Measurements from ENCODE around the gene CEP152.
"Not testable (repeated sequence)": the region's sequence is repeated elsewhere in the genome, so short reads cannot be mapped to it uniquely, and the experiment has no call there.

Gene CEP152

DNA sequence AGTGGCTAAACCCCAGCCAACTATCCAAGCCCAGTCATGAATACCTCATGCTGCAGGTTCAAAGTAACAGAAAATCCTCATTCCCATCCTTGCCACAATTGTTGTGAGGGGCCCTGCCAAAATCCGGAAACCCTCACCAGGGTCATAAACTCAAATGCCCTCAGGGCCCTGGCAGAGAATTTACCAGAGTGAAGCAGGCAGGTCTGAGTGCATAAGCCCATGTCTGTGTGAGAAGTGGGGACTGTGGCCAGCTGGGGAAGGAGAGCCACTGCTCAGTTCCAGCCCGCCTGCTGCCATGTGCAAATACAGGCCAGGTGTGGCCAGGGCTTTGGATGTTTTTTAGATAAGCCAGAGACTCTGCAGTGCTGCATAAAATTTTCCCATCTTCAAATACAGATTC is 7.0 kb downstream of the CEP152 start:
- Histone ChIP-seq H3K9me3 (ENCODE audit: control insufficient read depth, insufficient read depth, low read length) (no peaks in the 10 kb centered on the region), H3K27me3 (ENCODE audit: control insufficient read depth, insufficient read depth, low read length) (no peaks in the 10 kb centered on the region), H3K9ac (ENCODE audit: low read depth, low read length) (no peak overlapping the region), H3K4me1 (ENCODE audit: control insufficient read depth, insufficient read depth, low read length) (no peaks in the 10 kb centered on the region), H3K36me3 (ENCODE audit: control insufficient read depth, insufficient read depth, low read length) (no peaks in the 10 kb centered on the region), H3K4me3 (ENCODE audit: low read depth, low read length) (no peak overlapping the region)

DNA sequence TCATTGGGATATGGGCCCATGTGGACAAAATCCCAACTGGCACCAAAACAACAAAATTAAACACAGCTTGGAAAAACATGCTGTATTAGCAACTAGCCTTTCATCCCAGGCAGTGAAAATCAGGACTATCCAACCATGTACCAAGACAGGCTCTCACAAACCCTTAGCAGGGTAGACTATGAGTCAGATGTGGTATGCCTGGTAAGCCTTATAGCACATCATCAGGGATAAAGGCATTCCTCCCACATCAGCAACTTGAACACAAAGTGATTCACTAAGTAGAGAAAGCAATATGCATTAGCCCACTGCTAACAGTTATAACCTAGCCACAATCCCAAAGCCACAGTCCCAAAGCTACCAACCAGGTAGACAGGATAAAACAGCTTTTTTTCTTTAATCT is 8.0 kb downstream of the CEP152 start:
- no peaks in the 10 kb centered on the region for H3K4me1 ChIP-seq (ENCODE audit: control insufficient read depth, insufficient read depth, low read length)
- H3K4me3 ChIP-seq (ENCODE audit: low read depth, low read length), result no peak overlapping the region
- no peaks in the 10 kb centered on the region for H3K9me3 ChIP-seq (ENCODE audit: control insufficient read depth, insufficient read depth, low read length)
- H3K27me3 ChIP-seq (ENCODE audit: control insufficient read depth, insufficient read depth, low read length), result no peaks in the 10 kb centered on the region
- no peak overlapping the region for H3K9ac ChIP-seq (ENCODE audit: low read depth, low read length)
- H3K36me3 ChIP-seq (ENCODE audit: control insufficient read depth, insufficient read depth, low read length), result no peaks in the 10 kb centered on the region

DNA sequence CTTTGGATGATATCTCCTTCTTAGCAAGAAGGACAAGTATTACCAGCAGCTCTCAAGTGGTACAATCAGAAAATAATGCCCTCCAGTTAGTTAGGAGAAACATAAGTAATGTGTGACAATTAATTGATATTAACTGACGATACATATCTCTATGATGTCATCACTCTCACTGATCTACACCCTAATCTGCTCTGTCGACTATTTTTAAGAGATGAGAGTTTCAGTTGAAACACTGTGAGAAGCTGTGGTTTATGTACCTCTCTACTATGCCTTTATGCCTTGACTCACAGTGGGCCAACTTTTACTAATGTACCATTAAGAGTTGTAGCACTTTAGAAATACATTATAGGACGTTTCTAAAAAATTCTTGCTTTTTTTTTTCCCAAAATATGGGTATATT is 8.6 kb downstream of the CEP152 start:
- Histone ChIP-seq H3K36me3 (ENCODE audit: control insufficient read depth, insufficient read depth, low read length) (no peaks in the 10 kb centered on the region), H3K4me1 (ENCODE audit: control insufficient read depth, insufficient read depth, low read length) (no peaks in the 10 kb centered on the region), H3K9me3 (ENCODE audit: control insufficient read depth, insufficient read depth, low read length) (no peaks in the 10 kb centered on the region), H3K9ac (ENCODE audit: low read depth, low read length) (no peak overlapping the region), H3K4me3 (ENCODE audit: low read depth, low read length) (no peak overlapping the region), H3K27me3 (ENCODE audit: control insufficient read depth, insufficient read depth, low read length) (no peaks in the 10 kb centered on the region)

DNA sequence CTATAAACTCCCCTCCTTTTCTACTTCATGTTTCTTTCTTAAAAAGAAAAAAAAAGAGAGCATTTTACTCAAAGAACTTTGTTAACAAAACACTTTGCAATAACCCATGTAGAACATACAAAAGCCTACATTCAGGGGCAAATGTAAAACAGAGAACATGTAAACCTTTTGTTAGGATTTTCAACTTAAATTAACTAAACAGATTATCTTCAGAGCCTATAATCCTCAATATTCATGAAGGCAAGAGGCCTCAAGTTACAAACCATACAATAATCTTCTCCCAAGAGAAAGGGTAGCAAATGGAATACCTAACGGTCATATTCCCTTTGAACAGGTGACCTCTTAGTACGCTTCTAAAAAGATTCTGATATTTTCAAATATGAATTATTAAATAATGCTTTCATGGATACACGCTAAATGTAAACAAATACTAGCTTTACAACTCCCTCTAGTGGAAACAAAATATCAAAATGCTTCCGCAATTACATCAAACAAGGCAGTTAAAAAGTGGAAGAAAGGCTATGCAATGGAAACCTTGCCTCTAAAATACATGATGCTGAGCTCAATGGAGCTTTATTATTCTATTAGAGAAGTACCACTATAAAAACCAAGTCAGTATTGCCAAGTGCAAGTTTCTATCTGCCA is 9.9 kb downstream of the CEP152 start:
- no peak overlapping the region for H3K9ac ChIP-seq (ENCODE audit: low read depth, low read length)

DNA sequence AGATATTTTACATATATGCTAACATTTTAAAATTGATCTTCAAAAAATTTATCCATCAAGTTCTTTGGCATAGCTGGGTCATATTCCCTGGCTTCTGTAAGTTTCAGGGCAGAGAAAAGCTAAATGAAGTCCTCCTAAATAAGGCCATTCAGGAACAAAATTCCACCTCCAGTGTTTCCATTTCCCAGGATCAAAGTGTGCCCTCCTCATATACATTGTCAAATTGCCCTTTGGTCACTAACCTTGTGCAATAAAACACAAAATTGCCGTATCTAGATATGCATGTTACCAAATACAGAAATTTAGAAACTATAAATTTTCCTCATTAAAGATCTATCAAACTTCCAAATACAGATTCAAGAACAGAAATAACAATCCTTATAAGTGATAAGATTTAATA is 10.6 kb downstream of the CEP152 start:
- Histone ChIP-seq H3K36me3 (ENCODE audit: control insufficient read depth, insufficient read depth, low read length) (no peaks in the 10 kb centered on the region), H3K4me1 (ENCODE audit: control insufficient read depth, insufficient read depth, low read length) (no peaks in the 10 kb centered on the region), H3K9ac (ENCODE audit: low read depth, low read length) (no peak overlapping the region), H3K4me3 (ENCODE audit: low read depth, low read length) (no peak overlapping the region), H3K9me3 (ENCODE audit: control insufficient read depth, insufficient read depth, low read length) (no peaks in the 10 kb centered on the region), H3K27me3 (ENCODE audit: control insufficient read depth, insufficient read depth, low read length) (no peaks in the 10 kb centered on the region)

More for the DNA sequence above, 9.9 kb downstream of the CEP152 start:
- Histone ChIP-seq H3K4me3 (ENCODE audit: low read depth, low read length) (no peak overlapping the region), H3K9me3 (ENCODE audit: control insufficient read depth, insufficient read depth, low read length) (no peaks in the 10 kb centered on the region), H3K4me1 (ENCODE audit: control insufficient read depth, insufficient read depth, low read length) (no peaks in the 10 kb centered on the region), H3K36me3 (ENCODE audit: control insufficient read depth, insufficient read depth, low read length) (no peaks in the 10 kb centered on the region), H3K27me3 (ENCODE audit: control insufficient read depth, insufficient read depth, low read length) (no peaks in the 10 kb centered on the region)

DNA sequence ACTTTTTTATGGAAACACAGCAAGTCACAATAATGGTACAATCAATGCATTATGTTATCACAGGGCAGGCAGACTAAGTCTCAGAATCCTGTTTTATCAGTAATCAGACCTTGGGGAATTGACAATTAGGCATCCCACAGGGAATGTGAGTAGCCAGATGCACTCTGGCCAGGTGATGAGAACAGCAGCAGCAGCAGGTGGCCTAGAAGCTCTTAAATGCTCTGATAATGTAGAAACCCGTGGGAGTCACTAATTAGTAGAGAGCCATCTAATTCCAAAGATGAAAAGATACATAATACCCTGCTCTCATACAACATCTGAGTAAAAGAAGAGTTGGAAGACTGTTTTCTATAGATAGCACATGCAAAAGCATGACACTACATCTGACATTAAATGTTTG is 12.6 kb downstream of the CEP152 start:
- no peaks in the 10 kb centered on the region for H3K4me1 ChIP-seq (ENCODE audit: control insufficient read depth, insufficient read depth, low read length)
- no peaks in the 10 kb centered on the region for H3K36me3 ChIP-seq (ENCODE audit: control insufficient read depth, insufficient read depth, low read length)
- no peaks in the 10 kb centered on the region for H3K9me3 ChIP-seq (ENCODE audit: control insufficient read depth, insufficient read depth, low read length)
- no peak overlapping the region for H3K4me3 ChIP-seq (ENCODE audit: low read depth, low read length)
- H3K9ac ChIP-seq (ENCODE audit: low read depth, low read length), result no peak overlapping the region
- H3K27me3 ChIP-seq (ENCODE audit: control insufficient read depth, insufficient read depth, low read length), result no peaks in the 10 kb centered on the region

DNA sequence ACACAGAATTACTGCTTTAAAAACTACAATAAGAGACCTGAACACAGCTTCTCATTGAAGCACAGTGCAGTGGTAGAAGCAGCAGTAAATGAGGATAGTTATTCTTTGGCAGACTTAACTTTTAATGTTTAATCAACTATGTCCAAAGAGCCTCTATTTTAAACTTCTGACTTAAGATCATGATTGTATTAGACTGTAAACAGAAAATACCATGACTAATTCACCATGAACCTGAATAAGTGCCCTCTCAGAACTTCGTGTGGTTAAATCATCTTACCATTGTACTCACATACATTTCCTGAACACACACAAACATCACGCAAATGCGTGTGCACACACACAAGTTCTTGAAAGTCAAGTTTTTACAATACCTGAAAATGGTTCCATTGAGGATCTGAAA is 13.9 kb downstream of the CEP152 start:
- no peaks in the 10 kb centered on the region for H3K27me3 ChIP-seq (ENCODE audit: control insufficient read depth, insufficient read depth, low read length)
- H3K9me3 ChIP-seq (ENCODE audit: control insufficient read depth, insufficient read depth, low read length), result no peaks in the 10 kb centered on the region
- no peaks in the 10 kb centered on the region for H3K36me3 ChIP-seq (ENCODE audit: control insufficient read depth, insufficient read depth, low read length)
- no peak overlapping the region for H3K4me3 ChIP-seq (ENCODE audit: low read depth, low read length)
- H3K4me1 ChIP-seq (ENCODE audit: control insufficient read depth, insufficient read depth, low read length), result no peaks in the 10 kb centered on the region
- no peak overlapping the region for H3K9ac ChIP-seq (ENCODE audit: low read depth, low read length)

DNA sequence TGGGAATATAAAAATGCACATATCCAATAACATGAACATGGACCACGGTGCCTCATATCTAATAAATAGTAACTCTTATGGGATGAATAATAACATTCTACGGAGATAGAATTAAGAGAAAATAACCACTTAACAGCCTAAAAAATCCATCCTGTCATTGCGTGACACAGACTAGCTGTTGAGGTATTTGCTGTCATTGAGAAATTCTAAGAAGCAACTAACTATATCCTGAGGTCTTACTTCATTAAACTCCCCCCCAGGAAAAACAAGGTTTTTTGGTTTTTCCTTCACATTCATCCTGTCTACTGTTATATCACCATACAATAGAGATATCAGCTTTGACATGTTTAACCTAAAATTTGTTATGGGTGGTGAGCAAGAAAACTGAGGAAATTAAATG is 14.3 kb downstream of the CEP152 start:
- no peak overlapping the region for H3K4me3 ChIP-seq (ENCODE audit: low read depth, low read length)
- H3K4me1 ChIP-seq (ENCODE audit: control insufficient read depth, insufficient read depth, low read length), result no peaks in the 10 kb centered on the region
- no peaks in the 10 kb centered on the region for H3K9me3 ChIP-seq (ENCODE audit: control insufficient read depth, insufficient read depth, low read length)
- no peaks in the 10 kb centered on the region for H3K36me3 ChIP-seq (ENCODE audit: control insufficient read depth, insufficient read depth, low read length)
- no peaks in the 10 kb centered on the region for H3K27me3 ChIP-seq (ENCODE audit: control insufficient read depth, insufficient read depth, low read length)
- no peak overlapping the region for H3K9ac ChIP-seq (ENCODE audit: low read depth, low read length)

DNA sequence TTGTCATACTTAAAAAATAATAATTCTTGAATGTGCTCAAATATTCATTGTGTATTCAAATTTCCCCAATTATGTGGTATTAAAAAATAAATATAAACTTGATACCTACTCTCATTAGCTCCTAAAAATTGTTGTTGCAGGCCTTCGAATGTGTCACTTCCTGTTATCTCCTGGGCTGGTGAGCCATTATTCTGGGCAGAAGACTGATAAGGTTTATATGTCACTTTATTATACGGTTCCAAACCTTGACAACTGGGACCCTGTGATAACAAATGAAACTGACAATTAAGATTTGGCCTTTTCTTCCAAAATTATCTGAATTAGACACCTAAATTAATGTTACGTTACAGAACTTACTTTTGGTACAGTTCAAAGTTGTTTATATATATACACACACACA is 15.0 kb downstream of the CEP152 start:
- Histone ChIP-seq H3K27me3 (ENCODE audit: control insufficient read depth, insufficient read depth, low read length) (no peaks in the 10 kb centered on the region), H3K9ac (ENCODE audit: low read depth, low read length) (no peak overlapping the region), H3K4me1 (ENCODE audit: control insufficient read depth, insufficient read depth, low read length) (no peaks in the 10 kb centered on the region), H3K9me3 (ENCODE audit: control insufficient read depth, insufficient read depth, low read length) (no peaks in the 10 kb centered on the region), H3K36me3 (ENCODE audit: control insufficient read depth, insufficient read depth, low read length) (no peaks in the 10 kb centered on the region), H3K4me3 (ENCODE audit: low read depth, low read length) (no peak overlapping the region)

DNA sequence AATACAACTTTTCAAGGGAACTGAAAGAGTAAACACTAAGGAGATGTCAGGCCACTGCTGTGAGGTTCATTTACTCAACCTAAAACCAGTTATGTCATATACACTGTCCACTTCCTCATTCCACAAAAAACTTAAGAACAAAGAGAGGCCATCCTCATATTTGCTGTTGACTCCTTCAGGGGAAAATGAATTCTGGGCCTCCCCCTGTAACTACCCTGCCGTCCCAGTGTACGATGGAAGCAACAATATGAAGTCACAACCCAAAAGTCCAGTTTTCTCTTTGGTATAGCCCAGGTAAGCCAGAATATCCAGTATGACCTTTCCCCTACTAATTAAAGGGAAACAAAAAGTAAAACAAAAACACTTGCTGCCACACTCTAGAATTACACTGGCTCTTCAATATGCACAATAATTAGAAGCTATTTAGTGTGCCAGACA is 16.2 kb downstream of the CEP152 start:
- Histone ChIP-seq H3K36me3 (ENCODE audit: control insufficient read depth, insufficient read depth, low read length) (no peaks in the 10 kb centered on the region), H3K9me3 (ENCODE audit: control insufficient read depth, insufficient read depth, low read length) (no peaks in the 10 kb centered on the region)

DNA sequence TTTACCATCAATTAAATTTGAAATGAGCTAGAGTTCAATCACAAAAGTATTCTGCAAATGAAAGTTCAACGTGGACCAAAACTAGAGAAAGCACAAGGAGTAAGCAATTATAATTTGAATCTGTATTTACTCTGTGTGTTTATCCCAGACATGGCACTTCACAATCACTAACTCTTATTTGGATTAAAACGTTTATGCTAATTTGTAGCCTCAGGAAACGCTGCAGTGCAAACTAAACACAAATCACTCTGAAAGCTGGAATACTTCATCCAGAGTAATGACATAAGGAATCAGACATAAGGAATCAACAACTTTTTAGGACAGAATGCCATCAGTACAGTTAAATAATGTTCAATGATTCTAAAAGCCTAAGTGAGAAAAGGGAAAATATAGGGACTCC is 18.5 kb downstream of the CEP152 start:
- Histone ChIP-seq H3K4me3 (ENCODE audit: low read depth, low read length) (no peak overlapping the region), H3K4me1 (ENCODE audit: control insufficient read depth, insufficient read depth, low read length) (no peaks in the 10 kb centered on the region), H3K36me3 (ENCODE audit: control insufficient read depth, insufficient read depth, low read length) (no peaks in the 10 kb centered on the region), H3K9me3 (ENCODE audit: control insufficient read depth, insufficient read depth, low read length) (no peaks in the 10 kb centered on the region), H3K9ac (ENCODE audit: low read depth, low read length) (no peak overlapping the region), H3K27me3 (ENCODE audit: control insufficient read depth, insufficient read depth, low read length) (no peaks in the 10 kb centered on the region)

More for the DNA sequence above, 16.2 kb downstream of the CEP152 start:
- Histone ChIP-seq H3K9ac (ENCODE audit: low read depth, low read length) (no peak overlapping the region), H3K4me1 (ENCODE audit: control insufficient read depth, insufficient read depth, low read length) (no peaks in the 10 kb centered on the region), H3K4me3 (ENCODE audit: low read depth, low read length) (no peak overlapping the region), H3K27me3 (ENCODE audit: control insufficient read depth, insufficient read depth, low read length) (no peaks in the 10 kb centered on the region)

DNA sequence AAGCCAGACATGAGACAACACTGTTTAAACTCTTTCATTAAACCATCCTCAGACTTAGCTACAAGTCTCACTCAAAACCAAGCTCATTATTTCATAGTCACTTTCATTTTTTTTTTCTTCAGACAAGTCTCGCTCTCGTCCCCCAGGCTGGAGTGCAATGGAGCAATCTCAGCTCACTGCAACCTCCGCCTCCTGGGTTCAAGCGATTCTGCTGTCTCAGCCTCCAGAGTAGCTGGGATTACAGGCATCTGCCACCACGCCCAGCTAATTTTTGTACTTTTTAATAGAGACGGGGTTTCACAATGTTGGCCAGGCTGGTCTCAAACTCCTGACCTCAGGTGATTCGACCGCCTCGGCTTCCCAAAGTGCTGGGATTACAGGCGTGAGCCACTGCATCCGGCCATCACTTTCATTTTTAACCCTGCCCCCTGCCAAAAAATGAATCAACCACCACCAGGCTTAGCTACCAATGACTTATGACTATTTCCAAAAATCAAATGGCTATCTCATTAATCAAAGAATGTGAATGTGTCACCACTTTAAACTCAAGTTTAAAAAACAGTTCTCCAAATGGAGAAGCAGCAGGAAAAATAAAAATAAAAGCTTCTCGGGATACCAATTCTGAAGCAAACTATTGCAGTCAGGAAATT is 20.3 kb downstream of the CEP152 start:
- not testable (repeated sequence) for H3K27me3 ChIP-seq (ENCODE audit: control insufficient read depth, insufficient read depth, low read length); H3K9me3 ChIP-seq (ENCODE audit: control insufficient read depth, insufficient read depth, low read length); H3K4me3 ChIP-seq (ENCODE audit: low read depth, low read length); H3K36me3 ChIP-seq (ENCODE audit: control insufficient read depth, insufficient read depth, low read length); H3K9ac ChIP-seq (ENCODE audit: low read depth, low read length); H3K4me1 ChIP-seq (ENCODE audit: control insufficient read depth, insufficient read depth, low read length)

Data from iPS-15b (cell line).